ENCODE results near the gene ARL3. TPM values are rescaled to one million over a fixed set of nuclear protein-coding genes. Genes with fewer than 3 reads are reported as not detected.
A peak's percentile ranks its signal among the peaks of the same experiment; 100 is the strongest.

ARL3 gene, protein sequence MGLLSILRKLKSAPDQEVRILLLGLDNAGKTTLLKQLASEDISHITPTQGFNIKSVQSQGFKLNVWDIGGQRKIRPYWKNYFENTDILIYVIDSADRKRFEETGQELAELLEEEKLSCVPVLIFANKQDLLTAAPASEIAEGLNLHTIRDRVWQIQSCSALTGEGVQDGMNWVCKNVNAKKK
- total RNA-seq (2021; ENCODE audit: unreplicated experiment) (13.3 TPM), Bru-seq, nascent RNA (percentile 50 among the genes with signal in this experiment), BruChase-seq, experiment 1, labeled RNA remaining after a 6-hour chase (percentile 61 among the genes with signal in this experiment), BruChase-seq, experiment 2, labeled RNA remaining after a 2-hour chase (percentile 54 among the genes with signal in this experiment)
- polyA plus RNA-seq (2012): 8.4 and 10.1 TPM in 2 replicates
- long read RNA-seq, transcript ARL3-201 (6 exons, 3,844 nt): major isoform, 40 of 58 reads
- long read RNA-seq, partial matches to known transcripts: 9 of 58 reads
- long read RNA-seq, other reads (novel, unspliced or antisense): 9 of 58 reads

DNA sequence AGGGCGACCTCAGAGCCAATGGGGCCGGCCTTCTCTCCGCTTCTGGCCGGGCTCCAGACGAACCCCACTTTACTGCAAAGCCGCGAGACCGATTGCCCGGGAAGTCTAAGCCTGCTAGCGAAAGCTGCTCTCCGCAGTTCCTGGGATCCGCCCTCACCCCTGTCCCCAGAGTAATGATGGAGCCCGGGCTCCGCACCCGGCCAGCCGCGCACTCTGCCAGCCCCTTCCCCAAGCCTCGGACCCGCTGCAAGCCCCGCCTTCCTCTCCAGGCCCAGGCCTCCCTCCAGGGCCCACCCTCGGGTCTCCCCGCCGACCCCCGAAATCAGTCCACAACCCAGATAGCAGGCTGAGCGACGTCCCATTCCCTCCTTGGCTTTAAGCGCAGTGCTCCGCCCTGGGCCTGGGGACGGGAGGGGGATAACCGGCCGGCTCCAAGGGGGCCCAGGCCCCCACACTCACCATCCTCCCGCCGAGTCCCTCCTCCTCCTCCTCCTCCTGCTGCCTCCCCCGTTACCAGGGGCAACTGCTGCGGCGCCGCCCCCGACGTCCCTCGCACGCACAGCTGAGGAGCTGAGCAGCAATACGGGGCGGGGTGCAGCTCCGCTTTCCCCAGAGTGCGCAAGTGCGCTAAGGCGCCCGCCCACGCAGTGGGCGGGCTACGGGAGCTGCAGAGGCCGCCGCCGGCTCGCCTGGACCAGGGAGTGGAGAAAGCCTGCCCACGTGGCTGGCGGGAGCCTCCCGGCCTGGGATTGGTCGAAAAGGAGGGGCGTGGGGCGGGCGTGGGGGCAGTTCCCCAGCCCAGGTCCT, at the start of gene ARL3:
TSS of gene ARL3 (minus strand) at position 584 of the 807 bp plus-strand sequence. CDS start at position 462, 122 bp downstream.
- BruUV-seq (replicated peaks): TSS peak; percentile 51
- RAD21 ChIA-PET (ENCODE audit: low non-redundant PET in 1 of 2, low total read pairs in 2 of 2, uncharacterized antibody in 2 of 2, unreplicated experiment in 2 of 2): interaction anchor here in 1 of 2 experiments (0.6 kb wide), 1 partner anchor 204 kb away, joined by 3 read pairs; the partner anchor contains the start of gene CNNM2
- intact Hi-C loops (cut with micrococcal nuclease): loop anchor here (2.0 to 5.0 kb wide), 3 partner anchors 69 to 211 kb away; partner anchors contain the start of genes ACTR1A, SUFU and TRIM8
- TF ChIP-seq ZNF274 (IDR thresholded peaks at IDR 0.05; ENCODE audit: low read depth, low read length) (no peak), RAD21 (IDR thresholded peaks at IDR 0.05; ENCODE audit: low read depth) (no peak), SRF (IDR thresholded peaks at IDR 0.05; ENCODE audit: low read depth) (no peak), CEBPB (IDR thresholded peaks at IDR 0.05; ENCODE audit: low read depth) (no peak), EGR1 (IDR thresholded peaks at IDR 0.05; ENCODE audit: low read depth) (peak; percentile 100), POLR2A (IDR thresholded peaks at IDR 0.05; ENCODE audit: borderline replicate concordance, extremely low read depth, insufficient read depth, insufficient read length) (no peak), CBX3 (IDR thresholded peaks at IDR 0.05; ENCODE audit: low read depth) (no peak), TCF7L2 (IDR thresholded peaks at IDR 0.05; ENCODE audit: borderline replicate concordance, extremely low read depth, insufficient read depth, insufficient read length) (peak; percentile 51), SP1 (IDR thresholded peaks at IDR 0.05; ENCODE audit: low read depth) (peak; percentile 84), ZFX (IDR thresholded peaks at IDR 0.05) (peak; percentile 33), FOSL1 (IDR thresholded peaks at IDR 0.05; ENCODE audit: low read depth) (no peak)
- TF ChIP-seq, protein P1, sequence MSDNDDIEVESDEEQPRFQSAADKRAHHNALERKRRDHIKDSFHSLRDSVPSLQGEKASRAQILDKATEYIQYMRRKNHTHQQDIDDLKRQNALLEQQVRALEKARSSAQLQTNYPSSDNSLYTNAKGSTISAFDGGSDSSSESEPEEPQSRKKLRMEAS (IDR thresholded peaks at IDR 0.05): no peak
- TF ChIP-seq, protein P2, sequence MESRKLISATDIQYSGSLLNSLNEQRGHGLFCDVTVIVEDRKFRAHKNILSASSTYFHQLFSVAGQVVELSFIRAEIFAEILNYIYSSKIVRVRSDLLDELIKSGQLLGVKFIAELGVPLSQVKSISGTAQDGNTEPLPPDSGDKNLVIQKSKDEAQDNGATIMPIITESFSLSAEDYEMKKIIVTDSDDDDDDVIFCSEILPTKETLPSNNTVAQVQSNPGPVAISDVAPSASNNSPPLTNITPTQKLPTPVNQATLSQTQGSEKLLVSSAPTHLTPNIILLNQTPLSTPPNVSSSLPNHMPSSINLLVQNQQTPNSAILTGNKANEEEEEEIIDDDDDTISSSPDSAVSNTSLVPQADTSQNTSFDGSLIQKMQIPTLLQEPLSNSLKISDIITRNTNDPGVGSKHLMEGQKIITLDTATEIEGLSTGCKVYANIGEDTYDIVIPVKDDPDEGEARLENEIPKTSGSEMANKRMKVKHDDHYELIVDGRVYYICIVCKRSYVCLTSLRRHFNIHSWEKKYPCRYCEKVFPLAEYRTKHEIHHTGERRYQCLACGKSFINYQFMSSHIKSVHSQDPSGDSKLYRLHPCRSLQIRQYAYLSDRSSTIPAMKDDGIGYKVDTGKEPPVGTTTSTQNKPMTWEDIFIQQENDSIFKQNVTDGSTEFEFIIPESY (IDR thresholded peaks at IDR 0.05; ENCODE audit: extremely low read depth, insufficient replicate concordance, low read length): peak; percentile 79
- TF ChIP-seq, protein P3, sequence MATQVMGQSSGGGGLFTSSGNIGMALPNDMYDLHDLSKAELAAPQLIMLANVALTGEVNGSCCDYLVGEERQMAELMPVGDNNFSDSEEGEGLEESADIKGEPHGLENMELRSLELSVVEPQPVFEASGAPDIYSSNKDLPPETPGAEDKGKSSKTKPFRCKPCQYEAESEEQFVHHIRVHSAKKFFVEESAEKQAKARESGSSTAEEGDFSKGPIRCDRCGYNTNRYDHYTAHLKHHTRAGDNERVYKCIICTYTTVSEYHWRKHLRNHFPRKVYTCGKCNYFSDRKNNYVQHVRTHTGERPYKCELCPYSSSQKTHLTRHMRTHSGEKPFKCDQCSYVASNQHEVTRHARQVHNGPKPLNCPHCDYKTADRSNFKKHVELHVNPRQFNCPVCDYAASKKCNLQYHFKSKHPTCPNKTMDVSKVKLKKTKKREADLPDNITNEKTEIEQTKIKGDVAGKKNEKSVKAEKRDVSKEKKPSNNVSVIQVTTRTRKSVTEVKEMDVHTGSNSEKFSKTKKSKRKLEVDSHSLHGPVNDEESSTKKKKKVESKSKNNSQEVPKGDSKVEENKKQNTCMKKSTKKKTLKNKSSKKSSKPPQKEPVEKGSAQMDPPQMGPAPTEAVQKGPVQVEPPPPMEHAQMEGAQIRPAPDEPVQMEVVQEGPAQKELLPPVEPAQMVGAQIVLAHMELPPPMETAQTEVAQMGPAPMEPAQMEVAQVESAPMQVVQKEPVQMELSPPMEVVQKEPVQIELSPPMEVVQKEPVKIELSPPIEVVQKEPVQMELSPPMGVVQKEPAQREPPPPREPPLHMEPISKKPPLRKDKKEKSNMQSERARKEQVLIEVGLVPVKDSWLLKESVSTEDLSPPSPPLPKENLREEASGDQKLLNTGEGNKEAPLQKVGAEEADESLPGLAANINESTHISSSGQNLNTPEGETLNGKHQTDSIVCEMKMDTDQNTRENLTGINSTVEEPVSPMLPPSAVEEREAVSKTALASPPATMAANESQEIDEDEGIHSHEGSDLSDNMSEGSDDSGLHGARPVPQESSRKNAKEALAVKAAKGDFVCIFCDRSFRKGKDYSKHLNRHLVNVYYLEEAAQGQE (IDR thresholded peaks at IDR 0.05; ENCODE audit: low read depth): no peak
- TF ChIP-seq, protein P4, sequence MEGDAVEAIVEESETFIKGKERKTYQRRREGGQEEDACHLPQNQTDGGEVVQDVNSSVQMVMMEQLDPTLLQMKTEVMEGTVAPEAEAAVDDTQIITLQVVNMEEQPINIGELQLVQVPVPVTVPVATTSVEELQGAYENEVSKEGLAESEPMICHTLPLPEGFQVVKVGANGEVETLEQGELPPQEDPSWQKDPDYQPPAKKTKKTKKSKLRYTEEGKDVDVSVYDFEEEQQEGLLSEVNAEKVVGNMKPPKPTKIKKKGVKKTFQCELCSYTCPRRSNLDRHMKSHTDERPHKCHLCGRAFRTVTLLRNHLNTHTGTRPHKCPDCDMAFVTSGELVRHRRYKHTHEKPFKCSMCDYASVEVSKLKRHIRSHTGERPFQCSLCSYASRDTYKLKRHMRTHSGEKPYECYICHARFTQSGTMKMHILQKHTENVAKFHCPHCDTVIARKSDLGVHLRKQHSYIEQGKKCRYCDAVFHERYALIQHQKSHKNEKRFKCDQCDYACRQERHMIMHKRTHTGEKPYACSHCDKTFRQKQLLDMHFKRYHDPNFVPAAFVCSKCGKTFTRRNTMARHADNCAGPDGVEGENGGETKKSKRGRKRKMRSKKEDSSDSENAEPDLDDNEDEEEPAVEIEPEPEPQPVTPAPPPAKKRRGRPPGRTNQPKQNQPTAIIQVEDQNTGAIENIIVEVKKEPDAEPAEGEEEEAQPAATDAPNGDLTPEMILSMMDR (IDR thresholded peaks at IDR 0.05 in 2 of 3, conservative IDR thresholded peaks at IDR 0.05 in 1 of 3; ENCODE audit: borderline replicate concordance in 1 of 3, insufficient read depth in 1 of 3, low read depth in 2 of 3, low read length in 2 of 3): peak in 2 of 3 experiments; percentile 54 to 60; a peak in 4 of 6 replicates

More for the DNA sequence above, at the start of gene ARL3:
- no peaks in the 10 kb centered on the region for H4K20me1 ChIP-seq (ENCODE audit: insufficient read depth)
- peak within 1 kb of the TSS; percentile 77 for H3K27ac ChIP-seq (ENCODE audit: low read depth, low read length)
- no peaks in the 10 kb centered on the region for H3K9me2 ChIP-seq (ENCODE audit: insufficient read depth)
- H3K79me2 ChIP-seq (ENCODE audit: insufficient read depth, low read length): peaks cover 35% of the 10 kb centered on the region
- peaks cover 18 to 29% of the 10 kb centered on the region in 2 experiments for H3K4me1 ChIP-seq (ENCODE audit: control insufficient read depth in 1 of 2, insufficient read depth in 2 of 2, low read length in 2 of 2)
- H3K9me3 ChIP-seq (ENCODE audit: control insufficient read depth in 1 of 2, insufficient read depth in 1 of 2, low read depth in 1 of 2, low read length in 2 of 2): no peaks in the 10 kb centered on the region
- CTCF ChIA-PET: interaction anchor here (0.6 to 1.9 kb wide), 7 partner anchors 13 to 536 kb away, joined by 3 to 16 read pairs (median 6); partner anchors contain the start of gene WBP1L
- peak; percentile 98 for DNase-seq (ENCODE audit: low read depth, low spot score)
- peak within 1 kb of the TSS; percentile 88 to 95 for H3K4me3 ChIP-seq (replicated peaks in 1 of 2; ENCODE audit: low read depth in 1 of 2, low read length in 2 of 2)
- peak within 1 kb of the TSS; percentile 97 for H3K4me2 ChIP-seq (ENCODE audit: low read length)
- POLR2A ChIA-PET: interaction anchor here (0.6 to 1.8 kb wide), 10 partner anchors 21 to 238 kb away, joined by 3 to 8 read pairs (median 4); partner anchors contain the start of gene WBP1L
- H2AFZ ChIP-seq (ENCODE audit: low read depth, low read length, poor library complexity, severe bottlenecking): peak within 1 kb of the TSS; percentile 60
- H3K36me3 ChIP-seq (ENCODE audit: control insufficient read depth in 1 of 2, insufficient read depth in 2 of 2, low read length in 2 of 2): no peaks in the 10 kb centered on the region; a peak in 1 of 4 replicates
- peak; percentile 89 for ATAC-seq
- H3K27me3 ChIP-seq (ENCODE audit: insufficient read depth, low read length): no peaks in the 10 kb centered on the region
- peak within 1 kb of the TSS; percentile 96 for H3K9ac ChIP-seq (ENCODE audit: low read length)

Data from HCT116 (cell line).